8988T (cell line): ENCODE data around the gene ATP1A4.
"Not testable (repeated sequence)": the region's sequence is repeated elsewhere in the genome, so short reads cannot be mapped to it uniquely, and the experiment has no call there.

Experiments
- DNase-seq: peaks from one replicate; pipeline ENCODE4 v3.0.0; 2011

ATP1A4 gene

GRCh38 chr1:160151303-160151702 lies at the start of gene ATP1A4:
ATP1A4 (plus strand) TSS chr1:160151603; CDS start chr1:160152041, 438 bp downstream.
- no peak for DNase-seq

GRCh38 chr1:160101717-160102522 lies 49.5 kb upstream of the ATP1A4 start:
- no peak for DNase-seq

- DNase-seq, result no peak
Measured at GRCh38 chr1:160103658-160104408, 47.6 kb upstream of the ATP1A4 start.

GRCh38 chr1:160104486-160104885 lies 46.9 kb upstream of the ATP1A4 start:
- no peak for DNase-seq

GRCh38 chr1:160105155-160105554 lies 46.2 kb upstream of the ATP1A4 start:
- DNase-seq, result no peak

- DNase-seq, result no peak
Measured at GRCh38 chr1:160107512-160107911, 43.9 kb upstream of the ATP1A4 start.

GRCh38 chr1:160108888-160109662 lies 42.3 kb upstream of the ATP1A4 start:
- no peak for DNase-seq

GRCh38 chr1:160109686-160110085 lies 41.7 kb upstream of the ATP1A4 start:
- no peak for DNase-seq

- not testable (repeated sequence) for DNase-seq
Measured at GRCh38 chr1:160111462-160111861, 39.9 kb upstream of the ATP1A4 start.

GRCh38 chr1:160112357-160112756 lies 39.0 kb upstream of the ATP1A4 start:
- no peak for DNase-seq

GRCh38 chr1:160113407-160113806 lies 38.0 kb upstream of the ATP1A4 start:
- no peak for DNase-seq

- no peak for DNase-seq
Measured at GRCh38 chr1:160114085-160114484, 37.3 kb upstream of the ATP1A4 start.

GRCh38 chr1:160115545-160116282 lies 35.7 kb upstream of the ATP1A4 start, which contains the start of gene ATP1A2:
ATP1A2 (plus strand) TSS chr1:160115759; CDS start chr1:160115862, 103 bp downstream.
- DNase-seq, result no peak

- DNase-seq, result no peak
Measured at GRCh38 chr1:160116283-160117147, 34.9 kb upstream of the ATP1A4 start.

GRCh38 chr1:160117300-160117699 lies 34.1 kb upstream of the ATP1A4 start:
- no peak for DNase-seq

- DNase-seq, result no peak
Measured at GRCh38 chr1:160117709-160118183, 33.7 kb upstream of the ATP1A4 start.

- DNase-seq, result no peak
Measured at GRCh38 chr1:160118928-160119327, 32.5 kb upstream of the ATP1A4 start.

GRCh38 chr1:160120797-160121196 lies 30.6 kb upstream of the ATP1A4 start:
- no peak for DNase-seq

- no peak for DNase-seq
Measured at GRCh38 chr1:160121388-160121787, 30.0 kb upstream of the ATP1A4 start.

- no peak for DNase-seq
Measured at GRCh38 chr1:160122978-160123495, 28.4 kb upstream of the ATP1A4 start.

- DNase-seq, result no peak
Measured at GRCh38 chr1:160123726-160124125, 27.7 kb upstream of the ATP1A4 start.
